Measurements from ENCODE around the gene IDS.

DNA sequence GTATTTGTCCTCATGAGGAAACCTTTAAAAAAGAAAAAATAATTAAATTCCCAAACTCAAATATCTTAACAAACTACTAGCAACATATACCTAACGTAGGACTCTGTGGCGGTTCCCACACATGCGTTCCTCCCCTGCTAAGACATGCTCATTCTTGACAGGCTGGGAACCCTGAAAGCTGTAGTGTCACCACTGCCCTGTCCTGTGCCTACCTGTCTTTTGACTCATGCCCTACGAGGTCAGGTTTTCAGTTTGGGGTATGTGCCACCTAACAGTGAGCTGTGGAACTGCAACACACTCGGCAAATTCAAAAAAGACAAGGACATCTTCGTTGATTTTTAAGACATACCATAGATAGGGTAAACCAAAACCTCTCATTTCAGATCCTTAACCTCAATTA, 17.8 kb downstream of the IDS start:
- no peak for TF ChIP-seq ZFP30 (CRISPR knock-in tag; IDR thresholded peaks at IDR 0.05)
- TF ChIP-seq ESRRG (CRISPR knock-in tag; IDR thresholded peaks at IDR 0.05): no peak
- TF ChIP-seq CSDC2 (CRISPR knock-in tag; IDR thresholded peaks at IDR 0.05): no peak
- no peak for TF ChIP-seq BACH2 (CRISPR knock-in tag; IDR thresholded peaks at IDR 0.05; ENCODE audit: borderline replicate concordance)
- no peak for TF ChIP-seq TOX (CRISPR knock-in tag; IDR thresholded peaks at IDR 0.05; ENCODE audit: borderline replicate concordance)
- no peak for TF ChIP-seq OSR1 (CRISPR knock-in tag; IDR thresholded peaks at IDR 0.05)
- no peak for TF ChIP-seq CREB5 (CRISPR knock-in tag; IDR thresholded peaks at IDR 0.05; ENCODE audit: low read depth)
- no peak for TF ChIP-seq SNAI2 (CRISPR knock-in tag; IDR thresholded peaks at IDR 0.05)
- TF ChIP-seq ZFP3 (CRISPR knock-in tag; IDR thresholded peaks at IDR 0.05): no peak
